Measurements from ENCODE around the gene ACR.

The ACR gene

GRCh38 chr22:50737728-50738648 lies at the start of gene ACR:
ACR (plus strand) TSS chr22:50738204; CDS start chr22:50738236, 32 bp downstream.
- DNase-seq = no peak

- no peak for DNase-seq
These were observed 49.6 kb upstream of the ACR start for GRCh38 chr22:50688448-50688847.

DNA sequence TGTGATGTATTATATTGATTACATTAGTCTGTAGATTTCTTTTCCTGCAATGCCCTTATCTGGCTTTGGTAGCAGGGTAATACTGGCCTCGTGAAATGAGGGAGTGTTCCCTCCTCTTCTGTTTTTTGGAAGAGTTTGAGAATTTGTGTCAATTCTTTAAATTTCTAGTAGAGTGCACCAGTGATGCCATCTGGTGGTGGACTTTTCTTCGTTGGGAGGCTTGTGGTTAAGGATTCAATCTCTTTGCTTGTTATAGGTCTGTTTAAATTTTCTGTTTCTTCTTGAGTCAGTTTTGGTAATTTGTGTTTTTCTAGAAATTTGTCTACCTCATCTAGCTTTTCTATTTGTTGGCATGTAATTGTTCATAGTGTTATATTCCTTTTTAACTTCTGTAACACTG lies 46.5 kb upstream of the ACR start:
- DNase-seq = no peak

GRCh38 chr22:50693462-50693861 lies 44.5 kb upstream of the ACR start:
- no peak for DNase-seq

- no peak for DNase-seq
These were observed 43.9 kb upstream of the ACR start for GRCh38 chr22:50694099-50694605.

DNA sequence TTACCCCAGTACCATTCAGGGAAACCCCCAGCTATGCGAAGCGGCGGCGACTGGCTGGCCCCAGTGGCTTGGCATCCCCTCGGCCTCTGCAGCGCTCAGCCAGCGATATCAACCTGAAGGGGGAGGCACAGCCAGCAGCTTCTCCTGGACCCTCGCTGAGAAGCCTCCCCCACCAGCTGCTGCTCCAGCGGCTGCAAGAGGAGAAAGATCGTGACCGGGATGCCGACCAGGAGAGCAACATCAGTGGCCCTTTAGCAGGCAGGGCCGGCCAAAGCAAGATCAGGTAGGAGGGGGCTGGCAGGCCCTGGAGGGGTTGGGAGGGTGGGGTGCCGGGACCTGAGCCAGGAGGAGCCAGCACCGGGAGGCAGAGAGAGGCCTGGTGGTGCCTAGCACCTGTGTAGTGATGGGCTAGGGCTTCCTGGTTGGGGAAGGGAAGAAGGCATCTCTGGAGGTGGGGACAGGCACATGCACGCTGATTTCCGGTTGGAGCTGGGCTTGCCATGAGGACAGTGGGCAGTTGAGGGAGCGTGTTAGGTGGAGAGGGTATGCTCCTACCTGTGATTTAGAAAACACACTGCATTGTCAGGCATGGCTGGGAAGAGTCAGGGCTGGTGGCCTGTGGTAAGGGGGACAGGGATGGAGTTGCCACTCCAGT lies 43.1 kb upstream of the ACR start:
- no peak for DNase-seq

DNA sequence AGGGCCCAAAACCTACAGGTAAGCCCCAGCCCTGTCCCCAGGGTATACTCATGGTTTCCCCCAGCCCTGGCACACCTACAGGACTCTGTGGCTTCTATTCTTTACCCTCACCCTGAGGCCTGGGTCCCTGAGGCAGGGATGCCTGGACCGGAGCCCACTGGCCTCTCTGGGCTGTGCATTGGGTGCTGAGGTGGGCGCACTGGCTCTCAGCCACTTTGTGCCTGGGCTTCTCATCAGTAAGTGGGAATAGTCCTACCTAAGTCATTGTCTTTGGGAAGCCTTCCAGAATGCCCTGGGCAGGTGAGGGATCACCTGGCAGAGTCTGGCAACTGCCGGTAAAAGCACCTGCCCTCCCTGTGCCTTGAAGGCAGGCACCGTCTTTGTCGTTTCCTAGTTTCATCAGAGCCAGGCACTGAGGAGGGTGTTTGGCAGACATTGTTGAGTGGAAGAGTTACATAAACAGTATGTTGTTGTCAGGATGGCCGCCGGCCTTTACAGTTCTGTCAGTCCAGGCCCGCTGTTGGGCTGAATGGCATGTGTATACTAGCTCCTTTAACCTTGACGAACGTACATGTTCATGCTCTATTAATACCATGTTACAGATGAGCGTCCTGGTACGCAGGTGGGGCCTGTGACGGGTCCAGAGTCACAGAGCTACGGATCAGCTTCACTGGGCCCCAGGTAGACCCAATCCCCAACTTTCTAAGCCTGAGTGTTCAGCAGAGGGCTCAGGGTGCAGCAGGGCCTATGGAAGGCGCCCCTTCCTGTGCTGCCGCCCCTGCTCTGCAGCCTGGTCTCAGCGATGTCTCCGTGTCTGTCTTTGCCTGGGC lies 42.4 kb upstream of the ACR start:
- DNase-seq = no peak

GRCh38 chr22:50696251-50696798 lies 41.7 kb upstream of the ACR start:
- no peak for DNase-seq

- no peak for DNase-seq
These were observed 41.0 kb upstream of the ACR start for GRCh38 chr22:50696799-50697561.

- DNase-seq = no peak
These were observed 40.1 kb upstream of the ACR start for GRCh38 chr22:50697667-50698506.

DNA sequence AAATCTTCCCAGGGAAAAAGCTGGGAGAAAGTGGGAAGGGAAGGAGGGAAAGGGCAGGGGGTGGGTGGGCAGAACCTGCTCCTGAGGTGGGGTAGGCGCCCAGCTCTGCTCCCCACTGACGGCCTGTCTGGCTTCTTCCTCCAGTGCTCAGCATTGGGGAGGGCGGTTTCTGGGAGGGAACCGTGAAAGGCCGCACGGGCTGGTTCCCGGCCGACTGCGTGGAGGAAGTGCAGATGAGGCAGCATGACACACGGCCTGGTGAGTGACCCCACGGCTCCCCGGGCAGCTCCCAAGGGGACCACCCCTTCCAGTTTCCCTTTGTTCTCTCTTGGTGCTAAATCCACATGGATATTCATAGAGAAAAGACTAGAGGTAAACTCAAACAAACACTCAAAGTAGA lies 39.5 kb upstream of the ACR start:
- DNase-seq = no peak

GRCh38 chr22:50699001-50699755 lies 38.8 kb upstream of the ACR start:
- no peak for DNase-seq

GRCh38 chr22:50699756-50700386 lies 38.1 kb upstream of the ACR start:
- DNase-seq = no peak

DNA sequence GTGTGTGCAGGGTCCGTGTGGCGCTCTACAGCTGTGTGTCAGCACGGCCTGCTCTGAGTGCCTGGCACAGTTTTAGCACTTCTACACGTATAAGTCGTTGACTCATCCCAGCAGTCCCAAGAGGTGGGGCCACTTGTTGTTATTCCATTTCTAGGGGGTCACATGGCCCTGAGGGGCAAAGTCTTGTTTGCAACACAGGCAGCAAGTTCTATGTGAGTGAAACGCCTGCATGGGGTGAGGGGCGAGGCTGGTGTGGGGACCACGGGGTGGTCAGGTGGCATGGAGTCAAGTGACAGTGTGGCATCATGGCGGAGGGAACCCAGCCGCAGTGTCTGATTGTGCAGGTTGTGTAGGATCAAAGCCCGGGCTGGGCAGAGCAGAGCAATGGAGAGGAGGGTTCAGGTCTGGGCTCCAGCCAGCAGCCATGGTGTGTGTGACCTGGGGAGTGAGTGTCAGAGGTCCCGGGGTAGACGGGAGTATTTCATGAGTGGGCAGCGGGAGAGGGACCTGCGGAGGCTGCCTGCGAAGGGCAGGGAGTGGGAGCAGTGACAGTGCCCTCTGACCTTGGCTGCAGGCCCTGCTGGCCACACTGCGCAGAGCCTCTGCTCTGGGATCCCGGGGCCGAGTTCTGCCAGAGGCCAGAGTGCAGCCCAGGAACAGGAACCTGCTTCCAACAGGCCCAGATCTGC lies 37.5 kb upstream of the ACR start:
- DNase-seq = no peak

- DNase-seq = no peak
These were observed 37.0 kb upstream of the ACR start for GRCh38 chr22:50701076-50701419.

DNA sequence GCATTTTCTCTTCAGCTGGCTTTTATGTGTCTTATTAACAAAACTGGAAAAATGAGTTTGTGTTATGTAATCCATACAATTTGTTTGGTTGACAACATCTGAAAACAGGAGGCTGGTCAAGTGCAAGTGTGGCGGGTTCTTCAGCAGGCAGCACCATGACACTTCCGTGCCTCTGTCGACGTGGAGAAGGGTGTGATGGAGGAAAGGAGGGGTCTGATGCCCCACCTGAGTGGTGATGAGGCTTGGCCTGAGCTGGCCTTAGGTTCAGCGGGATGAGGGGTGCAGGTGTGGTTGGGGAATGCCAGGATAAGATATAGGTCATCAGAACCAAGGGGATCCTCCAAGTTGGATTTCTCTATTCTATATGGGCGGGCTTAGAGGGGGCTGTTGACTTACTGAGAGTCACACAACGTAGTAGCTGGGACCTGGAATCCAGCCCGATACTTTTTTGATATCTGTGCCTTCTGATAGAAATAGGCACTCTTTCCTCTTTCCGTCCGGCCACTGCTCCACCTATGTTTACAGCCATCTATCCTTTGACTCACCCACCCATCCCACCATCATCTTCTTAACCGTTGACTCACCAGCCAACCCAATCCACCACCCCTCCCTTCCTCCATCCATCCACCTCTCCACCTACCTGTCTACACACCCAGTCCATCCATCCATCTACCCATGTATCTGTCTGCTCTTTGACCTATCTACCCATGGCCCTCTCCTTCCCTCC lies 36.4 kb upstream of the ACR start:
- DNase-seq = no peak

- no peak for DNase-seq
These were observed 35.7 kb upstream of the ACR start for GRCh38 chr22:50702261-50702671.

Measured in cortex of kidney (tissue), 1 donor.